HG02870 (cell line): Measurements from ENCODE around the gene GOLGA6L9.
"Not testable (repeated sequence)": the region's sequence is repeated elsewhere in the genome, so short reads cannot be mapped to it uniquely, and the experiment has no call there.

Source experiments
- ATAC-seq: cut with Tn5 transposase; IDR thresholded peaks from one replicate; pipeline ENCODE4 v1.9.1; 2021; ENCODE audit warnings: mild to moderate bottlenecking, moderate library complexity; ENCODE audit not compliant: unreplicated experiment

The GOLGA6L9 gene

DNA sequence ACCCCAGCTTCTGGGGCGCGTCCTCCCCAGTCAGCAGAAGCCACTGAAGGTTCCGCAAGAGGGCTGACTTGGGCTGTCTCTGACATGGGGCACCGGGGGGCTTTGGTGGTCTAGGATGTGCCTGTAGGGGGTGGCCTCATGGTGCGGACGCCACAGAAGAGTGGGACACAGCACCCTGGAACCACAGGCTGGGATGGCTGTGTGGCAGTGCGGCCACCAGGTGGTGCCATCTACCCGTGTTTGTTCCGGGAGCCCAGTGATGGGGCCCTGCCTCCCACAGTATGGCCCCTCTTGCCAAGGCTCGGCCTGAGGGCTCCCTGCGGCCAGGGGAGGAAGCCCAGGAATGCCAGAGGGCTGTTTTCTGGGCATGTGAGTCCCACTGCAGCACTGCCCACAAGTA lies 38.6 kb downstream of the GOLGA6L9 start:
- ATAC-seq = not testable (repeated sequence)

DNA sequence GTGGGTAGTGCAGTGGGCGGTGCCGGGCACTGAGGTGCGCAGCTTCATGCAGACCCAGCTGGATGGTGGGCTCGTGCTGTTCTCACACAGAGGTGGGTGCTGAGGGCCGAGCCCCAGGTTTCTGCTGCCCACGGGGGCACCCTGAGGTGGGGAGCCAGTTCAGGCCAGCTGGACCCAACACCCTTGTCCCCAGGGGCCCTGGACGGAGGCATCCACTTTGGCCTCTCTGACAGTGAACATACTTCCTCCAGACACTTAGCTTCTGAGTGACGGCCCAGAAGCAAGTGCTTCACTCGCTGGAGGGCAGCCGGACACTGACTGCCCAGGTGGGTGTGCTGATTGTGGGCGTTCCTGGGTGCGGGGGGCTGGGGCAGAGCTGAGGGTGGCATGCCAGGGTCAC lies 39.8 kb downstream of the GOLGA6L9 start:
- not testable (repeated sequence) for ATAC-seq

DNA sequence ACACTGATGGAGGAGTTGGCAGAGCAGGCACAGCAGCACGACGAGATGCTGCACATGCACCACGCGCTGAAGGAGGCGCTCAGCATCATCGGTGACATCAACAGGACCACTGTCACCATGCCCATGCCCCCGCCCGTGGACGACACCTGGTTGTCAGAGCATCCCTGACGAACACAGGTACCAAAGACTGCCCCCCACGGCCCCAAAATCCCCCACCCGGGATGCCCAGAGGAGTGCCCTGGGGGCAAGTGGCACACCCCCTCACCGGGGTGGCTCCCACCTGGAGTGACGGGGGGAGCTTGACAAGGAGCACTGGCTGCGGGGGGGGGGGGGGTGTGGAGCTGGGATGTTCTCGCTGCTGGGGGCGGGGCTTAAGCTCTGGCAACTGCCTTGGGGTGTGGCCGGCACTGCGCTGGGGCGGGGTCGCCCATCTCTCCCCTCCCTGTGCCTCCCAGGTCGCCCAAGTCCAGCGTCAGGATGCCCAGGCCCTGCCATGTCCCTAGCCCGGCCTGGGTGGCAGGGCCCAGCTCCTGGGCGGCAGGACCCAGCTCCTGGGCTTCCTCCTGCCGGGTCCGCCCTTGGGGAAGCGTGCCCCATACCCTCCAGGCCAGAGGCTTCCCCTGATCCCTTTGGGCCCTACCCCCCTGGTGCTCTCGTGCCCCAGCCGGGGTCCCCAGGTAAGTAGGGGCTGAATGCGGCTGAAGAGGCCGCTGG lies 42.8 kb downstream of the GOLGA6L9 start:
- not testable (repeated sequence) for ATAC-seq

DNA sequence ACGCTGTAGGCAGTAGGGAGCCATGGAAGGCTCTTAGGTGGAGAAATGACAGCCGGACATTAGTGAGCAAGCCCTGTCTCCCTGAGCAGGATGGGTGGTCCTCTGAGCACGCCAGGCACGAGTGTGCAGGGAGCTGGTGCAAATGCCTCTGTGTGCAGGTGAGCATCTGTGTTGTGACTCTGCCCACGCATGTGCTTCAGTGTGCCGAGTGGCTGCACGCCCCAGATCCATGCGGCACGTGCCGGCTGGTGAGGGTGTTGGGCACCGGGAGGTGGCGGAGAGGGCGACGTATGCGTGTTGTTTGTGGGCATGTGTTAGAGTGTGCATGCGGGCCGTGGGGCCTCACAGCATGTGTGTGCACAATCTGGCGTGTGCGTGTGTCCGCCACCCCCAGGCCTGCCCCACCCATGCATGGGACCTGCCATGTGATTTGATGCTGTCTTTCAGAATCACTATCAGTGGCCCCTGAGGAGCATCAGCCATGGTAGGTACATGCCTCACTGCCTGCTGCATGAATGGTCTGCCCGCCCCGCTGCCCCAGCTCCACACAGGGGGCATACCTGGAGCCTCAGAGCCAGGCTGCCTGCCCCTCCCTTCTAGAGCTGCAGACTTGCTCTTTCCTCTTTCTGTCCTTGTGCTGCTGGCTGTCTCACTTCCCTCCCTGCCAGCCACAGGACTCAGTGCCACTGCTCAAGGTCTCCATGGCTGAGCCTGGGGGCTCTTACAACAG lies 45.1 kb downstream of the GOLGA6L9 start:
- ATAC-seq = not testable (repeated sequence)

DNA sequence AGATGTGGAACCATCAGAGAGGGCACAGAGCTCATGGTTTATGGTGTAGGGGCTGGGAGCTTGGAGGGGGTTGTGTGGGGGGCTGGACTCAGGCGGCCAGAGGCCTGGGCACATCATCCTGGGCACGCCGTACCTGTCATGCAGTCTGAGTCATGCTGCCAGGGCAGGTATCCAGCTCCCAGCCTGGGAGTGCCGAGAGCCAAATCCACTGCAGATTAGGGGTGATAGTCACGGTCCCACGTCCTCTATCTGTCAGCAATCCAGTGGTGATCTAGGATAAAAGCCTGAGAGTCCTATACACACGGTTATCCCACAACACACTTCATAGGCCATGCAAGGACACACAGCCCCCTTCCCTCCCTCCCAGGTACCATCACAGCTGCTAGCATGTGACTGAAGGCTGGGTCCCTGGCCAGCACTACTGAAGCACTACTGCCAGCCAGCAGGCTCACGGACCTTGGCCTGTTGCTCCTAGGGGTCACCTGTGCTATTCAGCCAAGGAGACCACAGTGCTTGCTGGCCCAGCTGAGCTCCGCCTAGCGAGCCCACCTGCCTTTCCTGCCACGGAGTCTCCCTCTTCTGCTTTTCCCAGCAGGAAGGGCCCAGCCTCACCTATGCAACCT lies 45.8 kb downstream of the GOLGA6L9 start:
- not testable (repeated sequence) for ATAC-seq

DNA sequence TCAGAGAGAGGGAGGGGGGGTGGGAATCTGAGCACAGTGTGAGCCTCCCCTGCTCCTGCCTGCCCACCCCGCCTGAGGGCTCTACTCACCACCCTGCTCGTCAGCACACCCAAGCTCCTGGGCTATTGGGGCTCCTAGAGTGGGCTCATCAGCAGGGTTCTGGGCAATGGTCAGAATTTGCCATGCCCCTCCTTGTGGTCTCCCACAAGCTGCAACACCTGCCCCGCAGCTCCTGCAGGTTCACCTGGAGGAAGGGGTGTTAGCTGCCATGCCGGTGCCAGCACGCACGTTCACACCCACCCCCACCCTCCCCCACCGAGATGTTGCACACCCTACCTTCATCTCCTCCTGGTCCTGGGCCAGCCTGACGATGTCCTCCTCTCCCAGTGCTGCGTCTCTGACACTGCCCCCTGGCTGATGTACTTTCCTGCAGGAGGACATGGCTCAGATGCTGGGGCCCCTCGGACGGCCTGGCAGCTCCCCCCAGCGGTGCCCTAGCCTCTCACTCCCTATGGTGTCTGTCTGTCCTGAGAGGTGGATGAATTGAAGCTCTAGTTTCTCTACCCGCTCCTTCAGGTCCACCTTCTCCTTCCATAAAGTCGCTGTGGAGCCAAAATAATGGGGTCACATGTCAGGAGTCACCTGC lies 47.2 kb downstream of the GOLGA6L9 start:
- ATAC-seq = not testable (repeated sequence)

DNA sequence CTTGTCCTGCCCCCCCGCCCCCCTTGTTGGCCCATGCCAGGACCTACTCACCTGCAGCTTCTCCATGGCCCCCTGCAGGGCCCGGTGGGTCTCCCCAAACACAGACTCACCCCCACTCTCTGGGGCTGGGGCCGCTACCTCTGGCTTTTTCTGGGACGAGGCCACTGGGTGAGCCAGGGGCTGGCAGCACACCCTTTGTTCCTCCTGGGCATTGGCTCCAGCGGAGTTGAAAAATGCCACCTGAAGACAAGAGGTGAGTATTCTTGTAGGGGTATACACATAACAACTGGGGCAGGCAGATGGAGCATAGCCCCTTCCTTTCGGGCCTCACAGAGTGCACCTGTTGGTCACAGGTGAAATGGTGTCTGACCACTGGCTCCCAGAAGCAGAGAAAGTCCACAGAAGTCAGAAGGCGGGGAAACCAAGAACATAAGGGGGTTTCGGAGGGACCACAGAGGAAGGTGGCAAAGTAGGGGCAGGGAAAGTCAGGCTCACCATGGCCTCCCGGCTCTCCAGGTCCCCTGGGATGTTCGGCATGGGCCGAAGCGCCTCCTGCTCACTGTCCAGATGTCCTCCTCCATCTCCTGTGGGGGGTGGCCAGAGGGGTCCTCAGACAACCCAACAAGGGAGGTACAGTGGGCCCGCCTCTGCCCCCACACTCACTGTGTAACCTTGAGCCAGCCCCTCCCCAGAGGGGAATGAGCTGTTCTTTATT lies 47.9 kb downstream of the GOLGA6L9 start:
- not testable (repeated sequence) for ATAC-seq
